HG02678 (cell line): ENCODE measurements around the gene PPIP5K1.
"Not testable (repeated sequence)": the region's sequence is repeated elsewhere in the genome, so short reads cannot be mapped to it uniquely, and the experiment has no call there.

Experiments used
- ATAC-seq: cut with Tn5 transposase; IDR thresholded peaks from one replicate; pipeline ENCODE4 v1.9.1; 2021; ENCODE audit warnings: mild to moderate bottlenecking, moderate library complexity; ENCODE audit not compliant: unreplicated experiment

Gene PPIP5K1

DNA sequence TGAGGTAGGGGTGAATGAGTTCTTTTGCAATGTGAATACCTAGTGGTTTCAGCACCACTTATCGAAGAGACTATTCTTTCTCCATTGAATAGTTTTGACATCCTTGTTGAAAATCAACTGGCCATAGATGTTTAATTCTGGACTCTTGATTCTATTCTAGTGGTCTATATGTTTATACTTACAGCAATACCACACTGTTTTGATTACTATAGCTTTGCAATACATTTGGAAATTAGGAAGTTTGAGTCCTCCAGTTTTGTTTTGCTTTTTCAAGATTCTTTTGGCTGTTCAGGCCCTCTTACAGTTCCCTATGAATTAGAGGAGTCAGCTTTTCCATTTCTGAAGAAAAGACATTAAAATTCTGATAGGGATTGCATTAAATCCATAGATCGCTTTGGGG, 42.5 kb downstream of the PPIP5K1 start:
- no peak for ATAC-seq

DNA sequence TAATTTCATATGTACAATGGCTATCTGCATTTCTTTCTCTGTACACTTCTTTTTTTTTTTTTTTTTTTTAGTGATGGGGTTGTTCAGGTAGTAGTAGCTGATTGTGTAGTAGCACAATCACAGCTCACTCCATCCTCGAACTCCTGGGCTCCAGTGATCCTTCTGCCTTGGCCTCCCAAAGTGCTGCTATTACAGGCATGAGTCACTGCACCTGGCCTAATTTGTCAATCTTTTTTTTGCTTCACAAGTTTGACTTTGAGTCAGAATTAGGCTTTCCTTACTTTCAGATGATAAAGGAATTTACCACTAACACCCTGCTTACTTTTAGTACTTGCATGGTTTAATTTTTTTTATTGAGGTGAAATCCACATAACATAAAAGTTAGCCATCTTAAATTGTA, 44.6 kb downstream of the PPIP5K1 start:
- no peak for ATAC-seq

DNA sequence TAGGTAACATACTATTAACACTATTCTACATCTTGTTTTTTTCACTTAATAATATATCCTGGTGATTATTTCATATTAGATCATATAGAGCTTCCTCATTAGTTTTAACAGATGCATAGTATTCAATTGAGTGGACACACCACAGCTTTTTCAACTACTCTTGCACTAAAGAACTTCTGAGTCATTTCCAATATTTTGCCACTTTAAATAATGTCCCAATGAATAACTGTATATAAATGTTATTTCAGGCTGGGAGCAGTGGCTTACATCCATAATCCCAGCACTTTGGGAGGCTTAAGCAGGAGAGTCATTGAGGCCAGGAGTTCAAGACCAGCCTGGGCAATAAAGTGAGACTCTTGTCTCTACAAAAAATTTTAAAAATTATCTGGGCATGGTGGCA, 45.7 kb downstream of the PPIP5K1 start:
- ATAC-seq, result no peak

GRCh38 chr15:43541785-43542184, 48.2 kb downstream of the PPIP5K1 start:
- ATAC-seq, result no peak

DNA sequence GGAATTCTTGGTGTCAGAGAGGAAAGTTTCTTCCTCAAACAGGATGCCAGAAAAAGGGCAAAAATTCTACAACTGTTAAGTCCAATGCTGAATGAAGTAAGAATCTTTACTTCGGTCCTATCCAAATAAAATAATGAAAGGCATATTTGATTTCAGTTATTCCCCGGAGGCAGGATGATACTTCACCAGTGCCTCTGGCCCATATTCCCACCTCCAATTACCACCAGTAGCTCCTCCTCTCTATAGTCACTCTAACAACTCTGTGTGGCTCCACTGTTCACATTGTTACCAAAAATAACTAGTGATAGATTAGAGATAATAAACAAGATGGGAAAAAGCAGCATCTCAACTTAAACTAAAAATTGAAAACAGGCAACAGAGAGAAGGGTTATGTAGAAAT, 51.9 kb downstream of the PPIP5K1 start:
- no peak for ATAC-seq

DNA sequence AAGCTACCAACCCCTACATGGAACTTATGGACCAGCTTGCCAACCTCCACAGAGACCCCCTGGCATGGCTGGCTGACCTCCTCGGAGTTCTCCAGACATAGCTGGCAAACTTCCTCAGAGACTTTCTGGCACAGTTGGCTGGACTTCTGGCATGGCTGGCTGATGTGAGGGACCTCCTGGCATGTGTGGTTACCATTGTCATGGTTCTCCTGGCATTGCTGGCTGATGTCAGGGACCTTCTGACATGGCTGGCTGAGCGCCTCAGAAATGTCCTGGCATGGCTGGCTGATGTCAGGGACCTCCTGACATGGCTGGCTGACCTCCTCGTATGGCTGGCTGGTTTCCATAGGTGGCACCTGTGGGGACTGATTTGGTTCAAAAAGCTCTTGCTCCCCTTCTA, 55.1 kb downstream of the PPIP5K1 start:
- ATAC-seq, result no peak

- not testable (repeated sequence) for ATAC-seq
Observed at GRCh38 chr15:43532826-43533225, 57.2 kb downstream of the PPIP5K1 start.

- no peak for ATAC-seq
Observed at GRCh38 chr15:43531018-43531670, 58.9 kb downstream of the PPIP5K1 start.

DNA sequence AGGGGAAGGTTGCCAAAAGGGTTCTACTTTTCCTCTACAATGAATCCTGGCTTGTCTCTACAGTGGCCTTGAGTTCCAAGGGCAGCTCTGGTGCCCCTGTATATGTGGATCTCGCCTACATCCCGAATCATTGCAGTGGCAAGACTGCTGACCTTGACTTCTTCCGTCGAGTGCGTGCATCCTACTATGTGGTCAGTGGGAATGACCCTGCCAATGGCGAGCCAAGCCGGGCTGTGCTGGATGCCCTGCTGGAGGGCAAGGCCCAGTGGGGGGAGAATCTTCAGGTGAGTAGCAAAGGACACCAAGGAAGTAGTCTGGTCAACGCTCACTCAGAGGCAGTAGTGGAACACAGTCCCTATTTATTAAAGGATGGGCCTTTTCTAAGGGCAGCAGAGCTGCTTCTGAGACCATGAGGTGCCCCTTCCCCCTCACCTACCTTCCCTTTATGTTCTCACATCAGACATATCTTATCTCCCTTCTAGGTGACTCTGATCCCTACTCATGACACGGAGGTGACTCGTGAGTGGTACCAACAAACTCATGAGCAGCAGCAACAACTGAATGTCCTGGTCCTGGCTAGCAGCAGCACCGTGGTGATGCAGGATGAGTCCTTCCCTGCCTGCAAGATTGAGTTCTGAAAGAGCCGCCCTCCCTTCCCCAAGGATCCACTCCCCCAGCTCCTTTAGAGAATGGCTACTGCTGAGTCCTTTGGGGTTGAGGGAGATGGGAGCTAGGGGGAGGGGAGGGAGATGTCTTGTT, 60.2 kb downstream of the PPIP5K1 start:
- no peak for ATAC-seq

GRCh38 chr15:43529141-43529540, 60.9 kb downstream of the PPIP5K1 start:
- no peak for ATAC-seq

- ATAC-seq, result no peak
Observed at GRCh38 chr15:43528542-43529007, 61.4 kb downstream of the PPIP5K1 start.

DNA sequence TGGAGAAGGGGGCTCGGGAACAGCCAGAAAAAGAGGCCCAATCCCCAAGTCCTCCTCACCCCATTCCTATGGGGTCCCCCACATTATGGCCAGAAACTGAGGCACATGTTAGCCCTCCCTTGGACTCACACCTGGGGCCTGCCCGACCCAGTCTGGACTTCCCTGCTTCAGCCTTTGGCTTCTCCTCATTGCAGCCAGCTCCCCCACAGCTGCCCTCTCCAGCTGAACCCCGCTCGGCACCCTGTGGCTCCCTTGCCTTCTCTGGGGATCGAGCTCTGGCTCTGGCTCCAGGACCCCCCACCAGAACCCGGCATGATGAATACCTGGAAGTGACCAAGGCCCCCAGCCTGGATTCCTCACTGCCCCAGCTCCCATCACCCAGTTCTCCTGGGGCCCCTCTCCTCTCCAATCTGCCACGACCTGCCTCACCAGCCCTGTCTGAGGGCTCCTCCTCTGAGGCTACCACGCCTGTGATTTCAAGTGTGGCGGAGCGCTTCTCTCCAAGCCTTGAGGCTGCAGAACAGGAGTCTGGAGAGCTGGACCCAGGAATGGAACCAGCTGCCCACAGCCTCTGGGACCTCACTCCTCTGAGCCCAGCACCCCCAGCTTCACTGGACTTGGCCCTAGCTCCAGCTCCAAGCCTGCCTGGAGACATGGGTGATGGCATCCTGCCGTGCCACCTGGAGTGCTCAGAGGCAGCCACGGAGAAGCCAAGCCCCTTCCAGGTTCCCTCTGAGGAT, 62.0 kb downstream of the PPIP5K1 start:
- ATAC-seq, result no peak

DNA sequence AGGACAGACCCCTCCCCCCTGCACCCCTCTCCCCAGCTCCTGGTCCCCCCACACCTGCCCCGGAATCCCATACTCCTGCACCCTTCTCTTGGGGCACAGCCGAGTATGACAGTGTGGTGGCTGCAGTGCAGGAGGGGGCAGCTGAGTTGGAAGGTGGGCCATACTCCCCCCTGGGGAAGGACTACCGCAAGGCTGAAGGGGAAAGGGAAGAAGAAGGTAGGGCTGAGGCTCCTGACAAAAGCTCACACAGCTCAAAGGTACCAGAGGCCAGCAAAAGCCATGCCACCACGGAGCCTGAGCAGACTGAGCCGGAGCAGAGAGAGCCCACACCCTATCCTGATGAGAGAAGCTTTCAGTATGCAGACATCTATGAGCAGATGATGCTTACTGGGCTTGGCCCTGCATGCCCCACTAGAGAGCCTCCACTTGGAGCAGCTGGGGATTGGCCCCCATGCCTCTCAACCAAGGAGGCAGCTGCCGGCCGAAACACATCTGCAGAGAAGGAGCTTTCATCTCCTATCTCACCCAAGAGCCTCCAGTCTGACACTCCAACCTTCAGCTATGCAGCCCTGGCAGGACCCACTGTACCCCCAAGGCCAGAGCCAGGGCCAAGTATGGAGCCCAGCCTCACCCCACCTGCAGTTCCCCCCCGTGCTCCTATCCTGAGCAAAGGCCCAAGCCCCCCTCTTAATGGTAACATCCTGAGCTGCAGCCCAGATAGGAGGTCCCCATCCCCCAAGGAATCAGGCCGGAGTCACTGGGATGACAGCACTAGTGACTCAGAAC, 62.8 kb downstream of the PPIP5K1 start:
- ATAC-seq, result no peak

- no peak for ATAC-seq
Observed at GRCh38 chr15:43526261-43526930, 63.6 kb downstream of the PPIP5K1 start.

DNA sequence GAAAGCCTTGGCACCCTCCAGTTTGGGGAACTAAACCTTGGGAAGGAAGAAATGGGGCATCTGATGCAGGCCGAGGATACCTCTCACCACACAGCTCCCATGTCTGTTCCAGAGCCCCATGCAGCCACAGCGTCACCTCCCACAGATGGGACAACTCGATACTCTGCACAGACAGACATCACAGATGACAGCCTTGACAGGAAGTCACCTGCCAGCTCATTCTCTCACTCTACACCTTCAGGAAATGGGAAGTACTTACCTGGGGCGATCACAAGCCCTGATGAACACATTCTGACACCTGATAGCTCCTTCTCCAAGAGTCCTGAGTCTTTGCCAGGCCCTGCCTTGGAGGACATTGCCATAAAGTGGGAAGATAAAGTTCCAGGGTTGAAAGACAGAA, 64.9 kb downstream of the PPIP5K1 start:
- no peak for ATAC-seq

DNA sequence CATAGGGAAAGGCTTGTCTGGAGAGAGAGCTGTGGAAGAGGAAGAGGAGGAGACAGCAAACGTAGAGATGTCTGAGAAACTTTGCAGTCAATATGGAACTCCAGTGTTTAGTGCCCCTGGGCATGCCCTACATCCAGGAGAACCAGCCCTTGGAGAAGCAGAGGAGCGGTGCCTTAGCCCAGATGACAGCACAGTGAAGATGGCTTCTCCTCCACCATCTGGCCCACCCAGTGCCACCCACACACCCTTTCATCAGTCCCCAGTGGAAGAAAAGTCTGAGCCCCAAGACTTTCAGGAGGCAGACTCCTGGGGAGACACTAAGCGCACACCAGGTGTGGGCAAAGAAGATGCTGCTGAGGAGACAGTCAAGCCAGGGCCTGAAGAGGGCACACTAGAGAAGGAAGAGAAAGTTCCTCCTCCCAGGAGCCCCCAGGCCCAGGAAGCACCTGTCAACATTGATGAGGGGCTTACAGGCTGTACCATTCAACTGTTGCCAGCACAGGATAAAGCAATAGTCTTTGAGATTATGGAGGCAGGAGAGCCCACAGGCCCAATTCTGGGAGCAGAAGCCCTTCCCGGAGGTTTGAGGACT, 65.7 kb downstream of the PPIP5K1 start:
- no peak for ATAC-seq

GRCh38 chr15:43523646-43524045, 66.4 kb downstream of the PPIP5K1 start:
- no peak for ATAC-seq

DNA sequence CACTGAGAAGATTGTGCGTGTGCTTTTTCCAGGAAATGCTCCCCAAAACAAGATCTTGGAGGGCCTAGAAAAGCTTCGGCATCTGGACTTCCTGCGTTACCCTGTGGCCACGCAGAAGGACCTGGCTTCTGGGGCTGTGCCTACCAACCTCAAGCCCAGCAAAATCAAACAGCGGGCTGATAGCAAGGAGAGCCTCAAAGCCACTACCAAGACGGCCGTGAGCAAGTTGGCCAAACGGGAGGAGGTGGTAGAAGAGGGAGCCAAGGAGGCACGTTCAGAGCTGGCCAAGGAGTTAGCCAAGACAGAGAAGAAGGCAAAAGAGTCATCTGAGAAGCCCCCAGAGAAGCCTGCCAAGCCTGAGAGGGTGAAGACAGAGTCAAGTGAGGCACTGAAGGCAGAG, 67.8 kb downstream of the PPIP5K1 start:
- no peak for ATAC-seq

DNA sequence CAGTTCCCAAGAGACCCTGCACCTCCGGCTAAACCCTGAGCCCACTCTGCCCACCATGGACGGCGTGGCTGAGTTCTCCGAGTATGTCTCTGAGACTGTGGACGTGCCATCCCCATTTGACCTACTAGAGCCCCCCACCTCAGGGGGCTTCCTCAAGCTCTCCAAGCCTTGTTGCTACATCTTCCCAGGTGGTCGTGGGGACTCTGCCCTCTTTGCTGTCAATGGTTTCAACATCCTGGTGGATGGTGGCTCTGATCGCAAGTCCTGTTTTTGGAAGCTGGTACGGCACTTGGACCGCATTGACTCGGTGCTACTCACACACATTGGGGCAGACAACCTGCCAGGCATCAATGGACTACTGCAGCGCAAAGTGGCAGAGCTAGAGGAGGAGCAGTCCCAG, 68.6 kb downstream of the PPIP5K1 start:
- ATAC-seq, result no peak

GRCh38 chr15:43520138-43520537, 69.9 kb downstream of the PPIP5K1 start:
- ATAC-seq, result no peak
